HG03139 (cell line): ENCODE results near the gene COL21A1.

Experiments
- ATAC-seq: cut with Tn5 transposase; IDR thresholded peaks from one replicate; pipeline ENCODE4 v1.9.1; 2021; ENCODE audit not compliant: unreplicated experiment

The COL21A1 gene

DNA sequence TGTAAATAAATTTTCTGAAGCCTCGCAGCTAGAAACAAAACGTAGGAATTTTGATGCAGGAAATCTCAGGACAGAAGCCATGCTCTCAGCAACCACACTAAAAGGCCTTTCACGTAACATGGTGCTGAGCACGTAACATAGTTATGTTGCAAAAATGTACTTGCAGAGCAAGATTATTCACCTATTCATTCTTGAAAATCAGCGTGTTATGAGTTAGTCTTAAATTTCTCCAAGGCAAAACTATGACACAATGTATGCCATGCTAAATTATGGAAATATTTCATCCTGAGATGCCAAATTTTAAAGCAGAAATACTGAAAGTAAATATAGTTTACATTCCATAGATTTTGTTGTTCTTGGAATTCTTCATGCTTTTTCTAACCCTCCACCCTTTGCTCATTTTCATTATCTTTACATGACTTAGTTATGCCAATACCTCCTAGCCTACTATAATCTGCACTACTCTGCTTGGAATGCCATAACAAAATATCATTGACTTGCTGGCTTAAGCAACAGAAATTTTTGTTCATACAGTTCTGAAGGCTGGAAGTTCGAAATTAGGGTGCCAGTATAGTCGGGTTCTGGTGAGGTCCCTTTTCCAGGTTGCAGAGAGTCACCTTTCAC lies 192.2 kb downstream of the COL21A1 start:
- ATAC-seq: no peak

DNA sequence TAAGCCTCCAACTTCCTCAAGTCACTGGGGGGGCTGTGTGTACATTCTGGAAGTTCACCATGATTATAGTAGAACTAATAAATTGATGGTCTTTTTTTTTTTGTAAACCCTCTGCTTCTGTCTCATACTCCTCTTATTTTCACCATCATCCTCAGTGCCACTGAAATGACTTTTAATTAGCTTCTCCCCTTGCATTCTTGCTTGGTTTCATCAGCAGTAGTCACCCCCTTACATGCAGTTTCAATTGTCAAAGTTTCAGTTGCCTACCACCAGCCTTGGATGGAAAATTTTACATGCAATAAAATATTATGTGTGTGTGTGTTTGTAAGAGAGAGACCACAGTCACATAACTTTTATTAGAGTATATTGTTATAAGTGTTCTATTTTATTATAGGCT lies 196.2 kb downstream of the COL21A1 start:
- ATAC-seq: no peak

DNA sequence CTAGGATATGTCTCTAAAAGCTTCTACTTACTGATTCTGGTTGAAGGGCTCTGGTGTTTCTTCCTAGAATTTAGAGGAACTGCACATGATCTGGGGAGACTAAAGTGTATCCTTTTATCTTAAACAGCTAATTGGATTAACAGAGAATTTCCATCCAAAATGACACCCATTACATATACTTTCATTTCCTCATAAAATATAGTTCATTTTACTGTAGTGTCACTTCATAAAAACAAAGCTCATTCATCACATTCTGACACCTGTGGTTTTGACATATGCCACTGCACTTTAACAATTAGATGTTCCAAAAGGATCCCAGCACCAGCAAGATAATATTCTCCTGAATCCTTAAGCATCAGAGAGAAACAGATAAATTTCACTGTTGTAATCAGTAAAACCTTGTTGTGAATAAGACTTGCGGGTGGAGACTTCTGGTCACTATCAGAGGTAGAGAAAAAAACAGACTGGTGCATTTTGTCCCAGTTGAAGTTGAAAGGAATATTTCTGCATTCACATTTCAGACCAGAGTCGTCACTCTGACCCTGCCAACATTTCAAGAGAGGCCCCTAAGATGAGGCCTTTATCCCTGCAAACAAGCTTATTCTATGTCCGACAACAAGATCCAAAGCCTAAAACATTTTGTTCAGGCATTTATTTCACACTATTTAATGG lies 196.7 kb downstream of the COL21A1 start:
- no peak for ATAC-seq

DNA sequence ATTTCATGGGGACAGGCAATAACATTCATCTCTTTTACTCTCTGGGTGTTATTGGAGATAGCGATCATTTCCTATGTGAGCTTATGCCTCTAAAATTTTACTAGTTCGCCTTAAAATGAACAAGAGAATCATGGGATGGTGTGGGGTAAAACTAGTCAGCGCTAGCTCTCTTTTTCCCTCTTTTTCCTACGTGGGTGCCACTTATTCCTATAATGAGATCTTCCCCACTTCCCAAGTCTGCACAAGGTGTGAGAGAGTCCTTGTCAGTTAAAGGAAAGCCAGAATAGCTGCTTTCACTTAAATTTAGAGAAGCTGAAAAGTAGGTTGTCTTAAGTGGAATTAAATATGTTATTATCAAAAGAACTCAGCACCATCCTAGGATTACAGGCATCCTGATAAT lies 198.8 kb downstream of the COL21A1 start:
- ATAC-seq: no peak

DNA sequence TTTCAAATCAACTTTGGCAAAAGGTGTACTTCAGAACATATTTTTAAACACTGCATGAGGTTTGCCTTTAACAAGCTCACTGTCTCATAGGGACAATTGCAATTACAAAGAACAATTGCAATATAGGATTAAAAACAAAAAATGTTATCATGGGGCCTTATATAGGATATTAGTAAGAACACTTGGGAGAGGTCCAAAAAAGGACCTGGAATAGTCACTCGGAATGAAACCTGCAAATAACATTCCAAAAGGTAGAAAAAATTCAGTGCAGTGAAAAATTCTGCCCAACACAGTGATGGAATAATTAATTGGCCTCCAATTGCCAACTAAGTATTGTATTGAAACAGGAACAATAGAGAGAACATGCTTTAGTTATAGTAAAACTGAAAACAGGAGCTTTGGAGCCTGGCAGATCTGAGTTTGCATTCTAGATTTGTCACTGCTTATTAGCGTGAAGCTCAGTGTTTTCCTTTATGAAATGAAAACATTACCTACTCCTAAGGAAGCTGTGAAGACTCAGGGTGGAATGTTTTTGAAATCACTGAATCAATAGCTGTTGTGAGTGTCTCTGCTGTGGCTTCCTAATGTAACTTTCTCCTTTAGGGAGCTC lies 199.3 kb downstream of the COL21A1 start:
- ATAC-seq: no peak

DNA sequence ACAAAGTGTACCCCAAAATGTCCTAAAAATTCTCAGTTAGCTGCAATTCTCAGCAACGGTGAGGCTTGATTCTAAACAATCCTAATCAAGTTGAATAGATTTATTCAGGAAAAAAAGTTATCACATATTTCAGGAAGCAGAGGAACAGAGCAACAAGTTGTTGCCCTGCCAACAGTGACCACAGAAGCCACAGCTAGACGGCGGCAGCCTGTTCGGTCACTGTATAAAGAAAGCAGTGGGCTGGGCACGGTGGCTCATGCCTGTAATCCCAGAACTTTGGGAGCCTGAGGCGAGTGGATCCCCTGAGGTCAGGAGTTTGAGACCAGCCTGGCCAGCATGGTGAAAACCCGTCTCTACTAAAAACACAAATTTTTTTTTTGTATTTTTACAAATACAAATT lies 200.8 kb downstream of the COL21A1 start:
- no peak for ATAC-seq

DNA sequence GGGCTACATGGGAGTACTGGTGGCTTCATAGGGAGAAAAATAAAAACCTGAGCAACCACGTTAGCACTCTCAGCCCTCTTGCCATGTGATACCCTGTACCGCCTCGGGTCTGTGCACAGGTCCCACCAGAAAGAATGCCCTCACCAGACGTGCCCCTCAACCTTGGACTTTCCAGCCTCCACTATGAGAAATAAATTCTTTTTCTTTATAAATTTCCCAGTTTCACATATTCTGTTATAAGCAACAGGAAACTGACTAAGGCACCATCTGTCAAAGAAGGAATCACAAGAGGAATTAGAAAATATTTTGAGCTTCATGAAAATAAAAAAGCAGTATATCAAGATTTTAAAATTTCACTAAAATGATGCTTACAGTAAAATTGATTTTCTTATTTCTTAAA lies 203.6 kb downstream of the COL21A1 start:
- no peak for ATAC-seq

DNA sequence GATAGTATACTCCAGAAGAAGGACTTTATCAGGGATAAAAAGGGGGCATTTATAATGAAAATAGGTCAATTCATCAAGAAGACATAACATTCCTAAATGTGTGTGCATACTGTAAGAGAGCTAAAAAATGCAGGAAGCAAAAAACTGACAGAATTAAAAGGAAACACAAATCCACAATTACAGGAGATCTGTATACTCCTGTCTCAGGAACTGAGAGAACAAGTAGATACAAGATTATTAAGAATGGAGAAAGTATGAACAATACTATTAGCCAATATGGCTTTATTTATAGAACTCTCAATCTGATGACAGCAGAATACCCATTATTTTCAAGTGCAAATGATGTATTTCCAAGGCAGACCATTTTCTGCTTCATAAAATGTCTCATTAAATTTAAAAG lies 204.3 kb downstream of the COL21A1 start:
- no peak for ATAC-seq

DNA sequence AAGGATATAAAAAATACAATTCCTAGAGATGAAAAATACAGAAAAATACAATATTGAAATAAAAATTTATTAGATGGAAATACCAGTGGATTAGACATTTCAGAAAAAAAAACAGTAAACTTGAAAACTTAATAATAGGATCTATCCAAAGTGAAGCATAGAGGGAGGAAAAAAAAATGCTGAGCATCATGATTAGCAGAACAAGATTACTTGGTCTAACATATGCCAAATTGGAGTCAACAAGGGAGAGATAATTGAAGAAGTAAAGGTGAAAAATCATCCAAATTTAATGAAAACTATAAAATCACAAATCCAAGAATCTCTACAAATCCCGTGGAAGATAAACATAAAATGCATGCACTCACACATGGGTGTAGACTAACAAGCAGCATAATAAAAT lies 205.8 kb downstream of the COL21A1 start:
- ATAC-seq: no peak

DNA sequence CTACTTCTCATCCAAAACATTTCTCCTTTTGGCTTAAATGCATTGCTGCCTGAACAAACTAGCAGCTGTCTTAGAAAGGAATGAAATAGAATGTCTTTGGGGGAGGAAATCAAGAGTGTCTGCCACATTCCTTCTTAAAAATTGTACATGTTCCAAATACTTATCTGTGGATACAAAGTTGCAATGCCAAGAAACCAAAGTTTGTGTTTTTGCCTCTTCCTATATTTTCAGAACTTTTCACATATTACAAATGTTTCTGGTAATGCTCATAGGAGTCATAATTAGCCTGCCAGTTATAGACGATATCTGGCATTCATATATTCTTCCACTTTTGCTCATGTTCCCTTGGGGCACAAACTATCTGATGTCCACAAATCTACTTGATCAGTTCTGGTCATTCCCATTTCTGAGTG lies 206.5 kb downstream of the COL21A1 start:
- ATAC-seq: no peak

DNA sequence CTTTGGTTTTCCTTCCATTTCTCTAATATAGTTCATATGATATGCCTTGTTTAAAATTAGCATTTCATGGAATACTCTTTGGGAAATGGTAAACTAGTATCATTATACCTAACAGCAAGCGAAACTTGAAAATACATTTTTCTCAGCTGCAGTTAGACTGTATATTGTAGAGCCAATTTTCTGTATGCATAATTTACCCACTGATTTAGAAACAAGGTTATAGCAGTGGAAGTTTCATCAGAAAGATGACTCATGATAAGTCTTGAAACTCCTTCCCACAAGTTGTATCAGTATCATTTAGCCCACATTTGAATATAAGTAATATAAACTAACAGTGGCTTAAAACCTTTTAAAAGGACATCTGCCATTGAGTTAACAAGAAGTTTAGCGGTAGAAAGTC lies 207.2 kb downstream of the COL21A1 start:
- no peak for ATAC-seq

DNA sequence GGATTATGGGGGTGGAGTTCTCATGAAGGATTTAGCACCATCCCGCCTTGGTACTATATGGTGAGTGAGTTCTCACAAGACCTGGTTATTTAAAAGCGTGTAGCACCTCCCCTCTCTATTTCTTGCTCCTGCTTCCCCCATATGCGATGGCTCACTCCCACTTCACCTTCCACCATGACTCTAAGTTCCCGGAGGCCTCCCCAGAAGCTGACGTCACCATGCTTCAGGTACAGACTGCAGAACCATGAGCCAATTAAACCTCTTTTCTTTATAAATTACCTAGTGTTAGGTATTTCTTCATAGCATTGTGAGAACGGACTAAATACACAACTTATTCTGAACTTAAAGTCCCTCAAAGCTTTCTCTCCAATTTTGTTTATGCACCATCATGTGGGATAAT lies 208.6 kb downstream of the COL21A1 start:
- ATAC-seq: no peak

DNA sequence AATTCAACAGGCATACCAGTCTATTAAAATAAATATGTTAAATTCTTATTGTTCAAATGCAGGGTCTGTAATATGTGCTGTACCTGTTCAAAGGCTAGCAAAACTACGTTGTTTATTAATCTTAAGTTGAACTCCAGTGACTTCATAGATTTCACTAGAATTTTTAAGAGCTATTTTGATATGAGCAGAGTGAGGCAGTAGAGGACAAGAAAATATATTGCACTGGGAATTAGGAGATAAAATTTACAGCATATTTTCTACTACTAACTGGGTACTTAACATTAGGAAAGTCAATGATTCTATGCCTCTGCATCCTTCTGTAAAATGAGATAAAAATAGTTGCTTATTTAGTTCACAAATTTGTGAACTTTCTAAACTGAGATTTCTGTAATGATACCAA lies 209.8 kb downstream of the COL21A1 start:
- no peak for ATAC-seq

DNA sequence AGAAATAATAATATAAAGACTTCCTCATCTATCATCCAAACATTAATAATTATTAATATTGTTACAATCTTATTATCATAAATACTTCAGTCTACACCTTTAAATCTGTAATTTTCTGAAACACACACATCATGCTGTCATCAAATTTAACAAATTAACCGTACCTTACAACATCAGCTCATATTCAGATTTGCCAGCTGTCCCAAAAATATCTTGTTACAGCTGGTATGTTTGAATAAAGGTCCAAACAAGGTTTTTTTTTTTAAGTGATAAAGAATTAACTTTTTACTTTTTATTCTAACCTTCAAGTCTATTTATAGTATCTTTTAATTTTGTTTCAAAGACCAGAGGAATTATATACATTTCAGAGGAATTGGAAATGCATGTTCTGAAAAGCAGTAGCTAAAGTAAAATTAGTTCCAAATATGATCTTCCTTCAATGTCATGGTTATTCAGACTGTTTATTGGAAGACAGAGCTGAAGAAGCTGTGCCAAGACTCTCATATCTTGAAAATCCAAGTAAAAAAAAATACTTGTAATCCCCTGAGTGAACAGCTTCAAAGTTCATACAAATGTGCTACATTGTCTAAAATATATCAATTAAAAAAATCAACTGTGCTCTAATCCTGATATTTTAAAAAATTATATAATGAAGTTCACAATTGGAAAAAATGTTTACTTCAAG lies 210.3 kb downstream of the COL21A1 start:
- ATAC-seq: no peak

DNA sequence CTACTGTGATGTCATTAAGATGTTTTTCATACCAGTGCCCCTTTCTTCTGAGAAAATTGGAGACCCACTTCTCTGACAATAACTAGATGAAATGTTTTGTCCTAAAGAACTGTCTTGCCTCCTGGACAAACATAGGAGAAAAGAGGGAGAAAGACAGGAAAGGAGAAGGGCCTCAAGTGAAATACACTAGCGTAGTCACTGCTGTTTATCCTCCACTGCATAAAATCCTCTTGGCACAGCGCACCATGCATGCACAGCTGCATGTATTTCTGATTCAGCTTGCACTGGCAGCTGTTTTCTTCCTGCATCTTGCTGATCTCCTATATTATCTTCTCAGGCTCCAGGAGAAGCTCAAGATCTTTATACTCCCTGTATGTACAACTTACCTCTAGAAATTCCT lies 214.0 kb downstream of the COL21A1 start:
- no peak for ATAC-seq

DNA sequence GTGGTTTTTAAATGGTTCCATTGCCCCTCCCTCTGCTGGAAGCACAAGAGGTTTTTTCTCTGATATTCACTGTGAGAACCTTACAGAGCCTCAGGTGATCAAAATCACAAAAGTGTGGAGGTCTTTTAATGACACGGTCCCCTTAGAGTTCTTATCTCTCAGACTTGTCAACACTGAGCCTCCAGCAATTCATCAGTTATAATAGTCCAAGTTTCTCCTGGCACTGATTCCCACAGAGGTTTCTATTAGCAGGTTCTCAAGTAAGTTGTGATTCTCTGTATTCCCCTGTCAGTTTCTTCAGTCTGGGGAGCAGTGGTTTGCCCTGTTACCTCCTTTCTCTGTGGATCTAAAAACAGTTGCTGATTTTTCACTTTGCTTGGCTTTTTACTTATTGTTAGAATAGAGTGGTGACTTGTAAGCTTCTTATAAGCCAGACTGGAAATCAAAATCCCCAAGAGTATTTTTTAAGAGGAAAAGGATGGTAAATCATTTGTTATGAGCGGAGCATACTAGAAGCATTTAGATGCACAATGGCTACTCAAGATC lies 214.6 kb downstream of the COL21A1 start:
- no peak for ATAC-seq

DNA sequence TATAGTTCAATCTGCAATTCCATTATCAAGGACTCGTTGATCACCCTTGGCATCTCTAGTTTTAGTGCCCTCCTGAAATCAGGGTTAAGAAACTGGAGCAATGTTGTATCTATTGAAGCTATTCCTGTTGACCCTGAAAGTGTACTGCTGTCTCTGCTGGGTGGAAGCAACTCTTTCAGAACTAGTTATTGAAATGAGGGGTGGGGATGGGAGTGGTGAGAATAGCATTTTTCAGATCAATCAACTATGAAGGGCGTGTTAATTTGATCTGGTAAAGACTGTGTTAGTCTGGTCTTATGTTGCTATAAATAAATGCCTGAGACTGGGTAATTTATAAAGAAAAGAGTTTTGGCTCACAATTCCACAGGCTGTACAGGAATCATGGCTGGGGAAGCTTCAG lies 219.5 kb downstream of the COL21A1 start:
- ATAC-seq: no peak

DNA sequence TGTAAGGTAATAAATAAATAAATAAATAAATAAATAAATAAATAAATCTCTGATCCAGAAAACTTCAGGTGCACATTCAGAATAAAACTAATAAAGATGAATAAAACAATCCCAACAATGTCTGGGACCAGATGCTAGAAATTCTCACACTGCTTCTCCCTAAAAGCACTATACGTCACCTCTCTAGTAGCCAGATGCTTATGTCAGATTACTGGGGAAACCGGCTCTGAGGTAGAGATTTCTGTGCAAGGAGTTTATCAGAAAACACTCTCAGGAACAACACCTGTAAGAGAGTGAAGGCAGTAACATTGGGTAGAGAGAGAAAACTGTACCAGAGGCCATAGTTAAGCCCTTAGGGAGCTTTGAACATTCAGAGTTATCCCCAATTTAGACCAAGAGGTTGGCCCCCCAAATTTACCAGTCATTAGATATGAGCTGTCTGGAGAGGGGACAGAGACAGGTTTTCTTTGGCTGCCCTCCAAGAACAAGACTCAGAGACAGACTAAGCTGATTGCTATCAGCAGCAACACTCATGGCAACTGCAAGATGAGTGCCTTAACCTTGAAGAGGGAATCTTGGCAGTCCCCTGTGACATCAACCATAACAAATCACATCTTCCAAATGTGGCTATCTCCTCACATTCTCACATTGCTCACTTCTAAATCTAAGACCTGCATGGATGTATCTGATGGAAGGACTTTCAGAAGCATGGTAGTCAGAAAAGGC lies 220.8 kb downstream of the COL21A1 start:
- ATAC-seq: no peak

DNA sequence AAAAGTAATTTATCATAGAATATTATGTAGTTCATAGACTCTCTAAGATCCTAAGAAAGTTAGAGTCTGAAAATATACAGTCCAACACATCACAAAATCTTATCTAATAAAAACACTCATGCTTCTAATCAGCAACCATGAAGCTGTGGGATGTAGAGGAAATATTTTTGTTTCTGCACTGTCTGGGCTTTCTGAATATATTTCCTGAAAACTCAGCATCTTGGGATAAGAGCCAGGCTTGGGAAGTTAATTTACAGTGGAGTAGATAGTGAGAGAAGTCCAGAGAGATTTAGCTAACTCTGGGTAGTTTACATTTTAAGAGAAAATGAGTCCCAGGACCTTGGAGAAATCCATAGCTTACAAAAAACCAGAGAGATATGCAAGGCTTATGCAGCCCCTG lies 221.6 kb downstream of the COL21A1 start:
- no peak for ATAC-seq

DNA sequence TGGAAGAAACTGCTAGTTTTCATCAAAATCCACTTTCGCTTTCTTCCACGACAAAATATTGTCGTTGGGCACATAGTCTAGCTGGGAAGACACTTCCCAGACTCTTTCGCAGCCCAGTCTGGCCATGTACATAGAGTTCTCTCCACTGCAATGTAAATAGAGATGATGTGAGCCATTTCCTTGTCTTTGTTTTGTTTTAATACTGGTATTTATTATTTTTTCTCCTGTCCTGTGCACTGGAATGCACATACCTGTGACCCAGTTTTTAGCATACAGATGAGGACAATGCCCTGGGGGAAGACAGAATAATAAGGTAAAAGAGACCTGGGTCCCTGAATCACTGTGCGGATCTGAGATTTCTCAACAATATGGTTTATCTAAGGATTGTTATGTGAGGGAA lies 222.4 kb downstream of the COL21A1 start:
- no peak for ATAC-seq

DNA sequence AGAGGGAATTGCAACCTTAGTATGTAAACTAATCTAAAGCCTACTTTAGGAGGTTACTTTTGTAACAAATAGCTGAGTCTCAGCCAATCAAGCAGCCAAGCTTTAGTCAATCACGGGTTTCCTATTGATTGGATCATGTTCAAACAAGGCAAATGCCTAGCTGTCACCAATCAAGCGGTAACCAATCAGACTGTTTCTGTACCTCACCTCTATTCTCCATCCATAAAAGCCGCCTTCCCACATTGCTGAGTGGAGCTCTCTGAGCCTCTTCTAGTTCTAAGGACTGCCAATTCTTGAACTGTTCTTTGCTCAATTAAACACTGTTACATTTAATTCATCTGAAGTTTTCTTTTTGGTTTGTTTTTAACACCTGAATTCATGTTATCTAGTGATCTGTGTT lies 223.6 kb downstream of the COL21A1 start:
- ATAC-seq: no peak
